Measurements from ENCODE around the gene RAMP3. TPM values are rescaled to one million over a fixed set of nuclear protein-coding genes. Genes with fewer than 3 reads are reported as not detected.
"Not testable (repeated sequence)": the region's sequence is repeated elsewhere in the genome, so short reads cannot be mapped to it uniquely, and the experiment has no call there.

The RAMP3 gene, protein sequence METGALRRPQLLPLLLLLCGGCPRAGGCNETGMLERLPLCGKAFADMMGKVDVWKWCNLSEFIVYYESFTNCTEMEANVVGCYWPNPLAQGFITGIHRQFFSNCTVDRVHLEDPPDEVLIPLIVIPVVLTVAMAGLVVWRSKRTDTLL
- total RNA-seq (not detected), polyA plus RNA-seq (not detected), total RNA-seq (0 reads per million in 6 experiments)

DNA sequence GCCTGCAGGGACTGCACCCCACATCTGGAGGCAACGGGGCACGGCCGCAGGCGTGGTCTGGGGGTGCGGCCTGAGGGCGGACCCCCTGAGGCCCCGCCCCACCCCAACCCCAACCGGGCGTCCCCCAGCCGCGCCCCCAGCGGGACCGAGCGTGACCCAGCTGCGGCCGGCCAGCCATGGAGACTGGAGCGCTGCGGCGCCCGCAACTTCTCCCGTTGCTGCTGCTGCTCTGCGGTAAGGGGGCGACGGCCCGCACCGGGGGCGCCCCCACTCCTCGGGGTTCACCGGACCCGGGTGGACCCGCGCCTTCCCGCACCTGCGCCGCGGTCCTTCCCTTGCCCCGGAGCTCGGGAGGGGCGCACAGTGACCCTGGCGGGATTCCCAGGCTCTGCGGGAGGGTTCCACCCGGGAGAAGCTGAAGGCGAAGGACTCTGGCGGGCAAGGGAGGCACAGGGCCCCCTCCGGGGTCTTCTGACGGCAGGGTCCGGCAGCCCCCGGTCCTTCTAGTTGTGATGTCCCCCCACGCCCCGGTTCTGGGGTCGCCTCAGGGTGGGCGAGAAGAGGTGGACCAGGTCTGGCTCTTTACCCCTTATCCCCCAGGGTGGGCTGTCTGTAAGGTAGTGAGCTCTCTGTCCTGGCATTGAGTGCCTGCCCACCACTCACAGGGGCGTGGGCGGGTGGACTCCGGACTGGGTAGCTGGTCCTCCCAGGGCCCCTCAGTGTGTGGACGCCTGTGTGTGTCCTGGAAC lies at the start of gene RAMP3:
TSS of gene RAMP3 (plus strand) at position 139 of the 749 bp plus-strand sequence. CDS start at position 177, 38 bp downstream.
- Mint-ChIP-seq H3K4me1 (peaks cover 8 to 15% (median 11%) of the 10 kb centered on the region in 4 donors), H3K27me3 (peaks cover 17 to 31% (median 22%) of the 10 kb centered on the region in 5 donors), H3K36me3 (no peaks in the 10 kb centered on the region), H3K4me3 (peak within 1 kb of the TSS in 9 of 10 donors; percentile 1 to 61 (median 43)), H3K9me3 (no peaks in the 10 kb centered on the region), H3K27ac (peak within 1 kb of the TSS in 1 of 10 donors; percentile 5)
- ATAC-seq (no peak), DNase-seq (peak in 1 of 10 donors; percentile 45)
- POLR2A ChIA-PET = interaction anchor here (1.0 kb wide), 1 partner anchor 14 kb away, joined by 3 read pairs; no protein-coding TSS in a partner anchor

DNA sequence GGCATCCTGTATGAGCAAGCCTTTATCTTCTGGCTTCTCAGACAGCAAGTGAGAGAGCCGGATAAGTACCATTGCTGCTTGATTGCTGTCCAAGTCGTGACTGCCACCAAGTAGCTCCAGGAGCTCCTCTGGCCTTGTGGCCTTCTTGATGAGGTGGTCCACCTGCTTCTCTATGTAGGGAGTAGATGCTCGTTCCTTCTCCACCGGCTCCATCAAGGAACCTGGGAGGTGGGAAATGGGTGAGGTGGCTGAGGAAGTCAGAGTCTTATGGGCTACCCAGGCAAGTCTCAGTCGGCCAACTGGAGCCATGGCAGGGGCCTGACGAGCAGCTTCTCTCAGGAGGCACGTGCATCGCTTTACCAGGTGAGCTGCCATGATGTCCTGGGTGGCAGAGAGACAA lies 48.7 kb upstream of the RAMP3 start:
- no peak for ATAC-seq
- Mint-ChIP-seq H3K27ac (peak overlapping the region in 8 of 10 donors; percentile 13 to 88 (median 82)), H3K36me3 (peaks cover 0 to 55% (median 13%) of the 10 kb centered on the region in 3 donors), H3K4me1 (peaks cover 19 to 75% (median 55%) of the 10 kb centered on the region in 4 donors), H3K9me3 (peaks cover 0 to 1% (median 0%) of the 10 kb centered on the region in 9 donors), H3K27me3 (no peaks in the 10 kb centered on the region), H3K4me3 (peak overlapping the region in 9 of 10 donors; percentile 26 to 73 (median 49))
- DNase-seq = no peak
- POLR2A ChIA-PET = no interaction called here

DNA sequence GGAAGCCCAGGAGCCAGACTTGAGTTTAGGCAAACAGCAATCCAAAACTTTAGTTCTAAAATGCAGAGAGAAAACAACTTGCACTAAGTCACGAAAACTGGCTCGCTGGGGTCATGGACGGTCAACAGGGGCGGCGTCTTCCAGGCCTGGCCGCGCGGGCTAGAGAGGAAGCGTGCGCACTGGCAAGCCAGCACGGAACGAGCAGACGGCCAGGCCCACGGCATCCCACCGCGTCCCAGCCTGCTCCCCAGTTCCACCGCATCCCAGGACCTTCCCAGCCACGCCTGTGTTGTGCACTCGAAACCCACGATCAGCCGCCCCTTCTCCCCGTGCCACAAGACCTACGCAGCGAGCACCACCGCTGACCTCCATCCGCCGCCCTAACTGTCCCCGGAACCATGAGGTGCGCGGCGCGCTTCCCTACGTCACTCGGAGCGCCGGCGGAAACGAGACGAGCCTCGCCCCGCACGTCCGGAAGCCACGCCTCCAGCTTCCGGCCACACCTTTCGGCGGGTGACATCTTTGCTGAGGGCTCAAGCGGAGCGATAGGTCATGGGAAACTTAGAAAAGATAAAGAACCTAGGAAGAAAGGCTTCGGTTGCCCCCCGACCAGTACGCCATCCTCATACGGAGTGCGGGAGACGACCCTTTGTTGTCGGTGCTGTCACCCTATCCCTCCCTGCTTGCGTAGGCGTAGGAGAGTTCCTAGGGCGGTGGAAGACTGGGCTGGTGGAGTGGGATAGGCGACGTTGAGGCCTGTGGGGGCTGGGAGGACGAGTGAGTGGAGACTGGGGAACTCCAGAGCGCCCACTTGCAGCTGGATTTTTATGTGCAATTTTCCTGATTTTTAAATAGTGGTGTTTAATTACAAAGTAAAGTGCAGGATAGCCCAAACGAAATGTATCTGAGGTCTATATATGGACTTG lies 46.0 kb upstream of the RAMP3 start, which contains the start of gene TBRG4:
TSS of gene TBRG4 (minus strand) at position 400 of the 926 bp plus-strand sequence. CDS start 2,460 bp downstream, outside the sequence.
- no peaks in the 10 kb centered on the region for H3K27me3 Mint-ChIP-seq
- DNase-seq = peak; percentile 90 to 96 (median 94)
- peak; percentile 80 for ATAC-seq
- H3K36me3 Mint-ChIP-seq = peaks cover 0 to 28% (median 10%) of the 10 kb centered on the region in 3 donors
- peaks cover 0 to 1% (median 0%) of the 10 kb centered on the region in 9 donors for H3K9me3 Mint-ChIP-seq
- POLR2A ChIA-PET = interaction anchor here (0.6 to 4.2 kb wide), 33 partner anchors 8 to 1242 kb away, joined by 3 to 38 read pairs (median 5); partner anchors contain the start of genes CCM2, DDX56, H2AZ2 and MRPS24
- H3K27ac Mint-ChIP-seq = peak within 1 kb of the TSS; percentile 97 to 100 (median 99)
- H3K4me1 Mint-ChIP-seq = peaks cover 19 to 56% (median 49%) of the 10 kb centered on the region in 4 donors
- H3K4me3 Mint-ChIP-seq = peak within 1 kb of the TSS; percentile 93 to 100 (median 96)

DNA sequence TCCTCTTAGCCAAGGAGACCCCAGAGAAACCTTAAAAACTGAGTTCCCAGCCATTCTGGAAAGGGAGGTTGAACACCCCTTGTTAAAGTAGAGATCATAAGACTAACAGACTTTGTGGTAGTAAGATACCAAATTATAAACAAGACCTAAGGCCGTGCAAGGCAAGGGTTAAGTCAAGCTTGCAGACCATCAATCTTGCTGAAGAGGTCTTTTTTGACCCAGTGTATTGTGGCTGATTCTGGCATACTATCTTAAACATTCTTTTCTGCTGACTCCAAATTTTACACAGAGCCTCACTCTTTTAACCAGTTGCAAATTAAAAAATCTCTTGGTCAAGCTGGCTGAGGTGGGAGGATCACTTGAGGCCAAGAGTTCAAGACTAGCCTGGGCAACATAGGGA lies 44.9 kb upstream of the RAMP3 start:
- DNase-seq (no peak), ATAC-seq (no peak)
- Mint-ChIP-seq H3K36me3 (peaks cover 0 to 18% (median 6%) of the 10 kb centered on the region in 3 donors), H3K27ac (peak overlapping the region in 9 of 10 donors; percentile 97 to 100 (median 99)), H3K4me3 (peak overlapping the region; percentile 78 to 100 (median 96)), H3K27me3 (peaks cover 0 to 8% (median 0%) of the 10 kb centered on the region in 5 donors), H3K9me3 (peaks cover 0 to 1% (median 0%) of the 10 kb centered on the region in 9 donors), H3K4me1 (peaks cover 18 to 46% (median 41%) of the 10 kb centered on the region in 4 donors)
- POLR2A ChIA-PET = interaction anchor here (1.0 to 4.2 kb wide), 7 partner anchors 11 to 506 kb away, joined by 3 to 38 read pairs (median 11); partner anchors contain the start of genes MYO1G, OGDH and PURB

DNA sequence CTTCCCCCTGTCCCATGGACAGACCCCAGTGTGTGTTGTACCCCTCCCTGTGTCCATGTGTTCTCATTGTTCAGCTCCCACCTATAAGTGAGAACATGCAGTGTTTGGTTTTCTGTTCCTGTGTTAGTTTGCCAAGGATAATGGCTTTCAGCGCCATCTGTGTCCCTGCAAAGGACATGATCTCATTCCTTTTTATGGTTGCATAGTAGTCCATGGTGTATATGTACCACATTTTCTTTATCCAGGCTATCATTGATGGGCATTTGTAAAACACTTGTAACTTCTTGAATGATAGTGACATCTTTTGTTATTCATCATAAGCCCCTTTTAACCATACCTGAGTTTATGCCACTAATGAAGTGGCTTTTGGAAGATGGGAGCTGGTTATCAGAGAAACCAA lies 43.3 kb upstream of the RAMP3 start:
- H3K4me3 Mint-ChIP-seq, H3K9me3 Mint-ChIP-seq, H3K36me3 Mint-ChIP-seq, DNase-seq, ATAC-seq, H3K27ac Mint-ChIP-seq: not testable (repeated sequence)
- POLR2A ChIA-PET = interaction anchor here (0.6 kb wide), 1 partner anchor 191 kb away, joined by 3 read pairs; no protein-coding TSS in a partner anchor
- Mint-ChIP-seq H3K4me1 (peaks cover 13 to 31% (median 25%) of the 10 kb centered on the region in 4 donors), H3K27me3 (peaks cover 0 to 17% (median 0%) of the 10 kb centered on the region in 5 donors)

DNA sequence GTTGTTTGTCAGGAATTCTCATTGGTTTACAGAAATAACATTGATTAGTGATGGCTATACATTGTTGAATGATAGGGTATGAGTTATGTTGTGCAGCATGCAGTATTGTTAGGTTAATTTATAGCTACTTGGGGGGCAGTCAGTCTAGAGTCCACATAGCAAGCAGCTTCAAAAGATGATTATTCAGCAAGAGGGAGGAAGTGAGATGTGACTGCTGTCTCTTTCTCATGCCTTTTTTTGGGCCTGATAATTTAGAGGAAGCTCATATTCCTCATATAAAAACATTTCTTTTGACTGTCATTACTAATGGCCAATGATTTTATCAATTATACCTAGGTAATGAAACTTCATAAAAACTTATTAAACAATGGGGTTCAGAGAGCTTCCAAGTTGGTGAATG lies 42.7 kb upstream of the RAMP3 start:
- Mint-ChIP-seq H3K9me3 (peaks cover 0 to 1% (median 0%) of the 10 kb centered on the region in 9 donors), H3K36me3 (peaks cover 0 to 3% (median 3%) of the 10 kb centered on the region in 3 donors), H3K27me3 (peaks cover 0 to 17% (median 2%) of the 10 kb centered on the region in 5 donors), H3K4me3 (no peak overlapping the region), H3K27ac (no peak overlapping the region), H3K4me1 (peaks cover 13 to 26% (median 23%) of the 10 kb centered on the region in 4 donors)
- ATAC-seq (no peak), DNase-seq (no peak)
- POLR2A ChIA-PET = no interaction called here

DNA sequence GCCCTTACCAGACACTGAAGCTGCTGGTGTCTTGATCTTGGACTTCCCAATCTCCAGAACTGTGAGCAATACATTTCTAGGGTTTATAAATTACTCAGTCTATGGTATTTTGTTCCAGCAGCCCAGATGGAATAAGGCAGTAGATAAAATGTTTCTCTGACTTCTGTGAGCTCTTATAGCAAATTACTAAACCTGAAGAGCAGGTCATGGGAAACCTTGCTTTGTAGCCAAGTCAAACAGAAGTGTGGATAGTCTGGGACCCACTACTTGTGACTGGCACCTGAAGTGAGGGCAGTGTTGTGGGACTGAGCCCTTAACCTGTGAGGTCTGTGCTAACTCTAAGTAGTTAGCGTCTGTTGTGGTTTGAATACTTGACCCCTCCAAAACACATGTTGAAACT lies 41.5 kb upstream of the RAMP3 start:
- ATAC-seq (no peak), DNase-seq (no peak)
- H3K4me1 Mint-ChIP-seq = peaks cover 10 to 18% (median 14%) of the 10 kb centered on the region in 4 donors
- H3K36me3 Mint-ChIP-seq = no peaks in the 10 kb centered on the region
- POLR2A ChIA-PET = interaction anchor here (1.1 kb wide), 1 partner anchor 334 kb away, joined by 3 read pairs; no protein-coding TSS in a partner anchor
- peaks cover 0 to 17% (median 2%) of the 10 kb centered on the region in 5 donors for H3K27me3 Mint-ChIP-seq
- H3K9me3 Mint-ChIP-seq = peaks cover 0 to 1% (median 0%) of the 10 kb centered on the region in 9 donors
- peak overlapping the region in 1 of 10 donors; percentile 7 for H3K27ac Mint-ChIP-seq
- no peak overlapping the region for H3K4me3 Mint-ChIP-seq

DNA sequence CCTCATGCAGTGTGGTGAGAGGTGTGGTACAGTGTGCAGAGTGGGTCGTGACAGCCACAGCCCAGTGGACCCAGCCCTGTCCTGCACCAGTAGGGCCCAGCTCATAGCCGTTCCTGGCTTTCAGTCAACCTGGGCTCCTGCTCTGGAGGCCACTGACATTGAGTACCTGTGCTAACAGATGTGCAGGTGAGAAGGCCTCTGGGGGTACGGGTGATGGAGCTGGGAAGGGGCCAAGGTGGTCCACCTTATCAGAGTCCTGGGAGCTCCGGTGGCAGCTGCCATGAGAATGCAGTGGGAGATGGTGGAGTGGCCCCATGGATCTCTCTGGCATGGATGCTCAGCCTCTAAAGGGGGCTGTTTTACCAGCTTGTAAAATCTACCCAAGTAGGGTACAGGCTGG lies 40.0 kb upstream of the RAMP3 start:
- no peak overlapping the region for H3K4me3 Mint-ChIP-seq
- H3K27ac Mint-ChIP-seq = peak overlapping the region in 1 of 10 donors; percentile 15
- peaks cover 3 to 11% (median 8%) of the 10 kb centered on the region in 4 donors for H3K4me1 Mint-ChIP-seq
- no peaks in the 10 kb centered on the region for H3K36me3 Mint-ChIP-seq
- H3K27me3 Mint-ChIP-seq = peaks cover 0 to 17% (median 2%) of the 10 kb centered on the region in 5 donors
- POLR2A ChIA-PET = interaction anchor here (0.5 kb wide), 1 partner anchor 109 kb away, joined by 4 read pairs; no protein-coding TSS in a partner anchor
- no peak for ATAC-seq
- H3K9me3 Mint-ChIP-seq = no peaks in the 10 kb centered on the region
- DNase-seq = no peak

DNA sequence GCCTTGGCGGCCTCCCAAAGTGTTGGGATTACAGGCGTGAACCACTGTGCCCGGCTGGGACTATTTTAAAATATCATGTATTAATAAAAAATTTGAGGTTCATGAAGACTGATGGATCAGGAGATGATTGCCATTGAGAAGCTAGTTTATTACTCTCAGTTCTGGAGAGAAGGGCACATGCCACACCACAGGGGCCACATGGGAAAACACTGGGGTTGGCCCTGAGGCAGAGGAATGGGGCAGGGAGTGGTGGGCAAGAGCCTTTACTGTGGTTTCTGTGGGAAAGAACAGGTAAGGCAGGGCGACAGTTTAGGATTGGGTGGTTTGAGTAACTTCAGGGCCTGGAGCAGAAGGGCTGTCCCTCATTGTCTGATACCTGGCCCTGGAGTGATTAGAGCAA lies 39.3 kb upstream of the RAMP3 start:
- peaks cover 0 to 17% (median 2%) of the 10 kb centered on the region in 5 donors for H3K27me3 Mint-ChIP-seq
- no peak for ATAC-seq
- no peaks in the 10 kb centered on the region for H3K36me3 Mint-ChIP-seq
- H3K27ac Mint-ChIP-seq = peak overlapping the region in 1 of 10 donors; percentile 65
- DNase-seq = no peak
- H3K4me3 Mint-ChIP-seq = no peak overlapping the region
- POLR2A ChIA-PET = no interaction called here
- no peaks in the 10 kb centered on the region for H3K9me3 Mint-ChIP-seq
- H3K4me1 Mint-ChIP-seq = peaks cover 6 to 15% (median 11%) of the 10 kb centered on the region in 4 donors

DNA sequence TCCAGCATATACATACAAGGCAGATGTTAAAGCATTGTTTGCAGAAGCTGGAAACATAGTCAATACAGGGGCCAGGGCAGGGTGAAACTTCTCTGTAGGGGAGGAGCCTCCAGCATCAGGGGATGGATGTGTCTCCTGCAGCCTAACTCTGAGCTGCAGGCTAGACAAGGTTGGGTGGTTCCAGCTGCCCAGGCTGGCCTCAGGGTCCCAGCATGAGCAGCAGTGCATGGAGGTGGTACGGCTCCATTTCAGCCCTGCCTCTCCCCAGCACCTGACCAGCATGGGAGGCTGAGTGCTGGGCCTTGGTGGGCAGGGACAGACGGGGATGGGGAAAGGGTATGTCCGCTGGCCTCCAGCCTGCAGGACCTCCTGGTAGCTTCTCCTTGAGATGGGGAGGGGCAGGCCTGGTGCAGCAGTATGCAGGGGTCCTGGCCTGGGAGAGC lies 38.7 kb upstream of the RAMP3 start:
- Mint-ChIP-seq H3K4me1 (peaks cover 8 to 21% (median 16%) of the 10 kb centered on the region in 4 donors), H3K36me3 (no peaks in the 10 kb centered on the region), H3K4me3 (no peak overlapping the region), H3K27me3 (peaks cover 0 to 17% (median 2%) of the 10 kb centered on the region in 5 donors), H3K9me3 (no peaks in the 10 kb centered on the region), H3K27ac (no peak overlapping the region)
- POLR2A ChIA-PET = no interaction called here
- DNase-seq = no peak
- no peak for ATAC-seq

DNA sequence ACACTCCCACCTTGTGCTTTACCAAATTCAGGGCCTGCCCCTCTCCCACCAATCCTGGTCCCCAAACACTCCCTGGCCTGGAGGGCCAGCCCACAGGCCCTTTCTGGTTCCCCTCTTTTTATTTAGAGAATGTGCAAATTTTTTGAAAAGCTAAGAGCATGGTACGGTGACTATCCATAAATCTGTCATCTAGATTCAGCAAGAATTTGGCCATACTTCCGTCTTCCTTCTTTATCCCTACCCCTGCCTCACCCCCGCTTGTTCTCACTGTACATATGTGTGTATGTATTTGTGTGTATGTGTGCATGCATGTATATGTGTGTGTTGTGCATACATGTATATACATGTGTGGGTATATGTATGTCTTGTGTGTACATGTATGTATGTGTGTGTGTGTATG lies 38.0 kb upstream of the RAMP3 start:
- H3K4me1 Mint-ChIP-seq = peaks cover 6 to 23% (median 18%) of the 10 kb centered on the region in 4 donors
- no peak for DNase-seq
- H3K9me3 Mint-ChIP-seq = no peaks in the 10 kb centered on the region
- no peaks in the 10 kb centered on the region for H3K36me3 Mint-ChIP-seq
- POLR2A ChIA-PET = no interaction called here
- no peak for ATAC-seq
- no peak overlapping the region for H3K4me3 Mint-ChIP-seq
- peaks cover 0 to 17% (median 2%) of the 10 kb centered on the region in 5 donors for H3K27me3 Mint-ChIP-seq
- no peak overlapping the region for H3K27ac Mint-ChIP-seq

All from naive thymus-derived CD8-positive, alpha-beta T cell (primary cell).